WTC11 (cell line): ENCODE results near the gene RBM43.

ENCODE experiments used
- CBFB ChIP-seq: sonication (generic); formaldehyde crosslinking; IDR thresholded peaks from 2 replicates; pipeline ENCODE4 v1.8.1; 2022; ENCODE audit warnings: mild to moderate bottlenecking, low read depth, missing genetic modification reagents
- FOXP1 ChIP-seq: sonication (generic); formaldehyde crosslinking; IDR thresholded peaks from 2 replicates; pipeline ENCODE4 v1.8.0; 2022; ENCODE audit warnings: missing genetic modification reagents, mild to moderate bottlenecking, moderate library complexity, borderline replicate concordance
- MXD4 ChIP-seq: fragments of 250-450 bp; sonication (Bioruptor Pico); IDR thresholded peaks from 2 replicates; pipeline ENCODE4 v1.8.0; 2021; ENCODE audit warnings: mild to moderate bottlenecking, moderate library complexity, borderline replicate concordance
- NR3C1 ChIP-seq: sonication (generic); formaldehyde crosslinking; conservative IDR thresholded peaks from 2 replicates; pipeline ENCODE4 v1.8.1; 2023; ENCODE audit warnings: low read depth, mild to moderate bottlenecking, missing genetic modification reagents
- PRRX2 ChIP-seq: fragments of 250-450 bp; sonication (Bioruptor Pico); IDR thresholded peaks from 2 replicates; pipeline ENCODE4 v1.8.0; 2021; ENCODE audit warnings: mild to moderate bottlenecking
- RELA ChIP-seq: sonication (generic); formaldehyde crosslinking; IDR thresholded peaks from 2 replicates; pipeline ENCODE4 v1.8.1; 2022; ENCODE audit warnings: missing genetic modification reagents, mild to moderate bottlenecking, borderline replicate concordance
- TCF7 ChIP-seq: sonication (generic); formaldehyde crosslinking; IDR thresholded peaks from 2 replicates; pipeline ENCODE4 v1.8.0; 2022; ENCODE audit warnings: mild to moderate bottlenecking, low read depth, missing genetic modification reagents, moderate library complexity
- TF ChIP-seq, protein P1 (sequence below): fragments of 200-600 bp; IDR thresholded peaks from 2 replicates; pipeline ENCODE4 v1.8.0; 2022; ENCODE audit warnings: antibody characterized with exemption
- TF ChIP-seq, protein P2 (sequence below): sonication (generic); formaldehyde crosslinking; IDR thresholded peaks from 2 replicates; pipeline ENCODE4 v1.8.1; 2023; ENCODE audit warnings: mild to moderate bottlenecking, missing genetic modification reagents, borderline replicate concordance

DNA sequence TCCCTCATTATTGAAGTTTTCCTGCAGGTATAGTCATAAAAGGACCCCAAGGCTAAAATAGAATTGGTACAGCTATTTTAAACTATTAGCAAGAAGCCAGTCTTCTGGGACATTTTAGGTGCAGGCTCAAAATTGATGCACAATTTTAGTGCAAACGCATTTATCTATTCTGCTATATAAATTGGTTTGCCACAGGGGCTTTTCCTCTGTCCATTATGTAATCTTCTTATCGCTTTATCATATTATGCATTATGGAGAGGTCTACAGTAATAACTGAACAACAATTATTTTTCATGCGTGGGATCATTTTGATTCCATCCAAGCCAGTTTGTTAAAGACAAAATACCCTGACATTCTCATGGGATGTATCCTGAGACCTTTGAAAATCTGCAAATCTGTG lies 54.6 kb downstream of the RBM43 start:
- TF ChIP-seq, protein P1, sequence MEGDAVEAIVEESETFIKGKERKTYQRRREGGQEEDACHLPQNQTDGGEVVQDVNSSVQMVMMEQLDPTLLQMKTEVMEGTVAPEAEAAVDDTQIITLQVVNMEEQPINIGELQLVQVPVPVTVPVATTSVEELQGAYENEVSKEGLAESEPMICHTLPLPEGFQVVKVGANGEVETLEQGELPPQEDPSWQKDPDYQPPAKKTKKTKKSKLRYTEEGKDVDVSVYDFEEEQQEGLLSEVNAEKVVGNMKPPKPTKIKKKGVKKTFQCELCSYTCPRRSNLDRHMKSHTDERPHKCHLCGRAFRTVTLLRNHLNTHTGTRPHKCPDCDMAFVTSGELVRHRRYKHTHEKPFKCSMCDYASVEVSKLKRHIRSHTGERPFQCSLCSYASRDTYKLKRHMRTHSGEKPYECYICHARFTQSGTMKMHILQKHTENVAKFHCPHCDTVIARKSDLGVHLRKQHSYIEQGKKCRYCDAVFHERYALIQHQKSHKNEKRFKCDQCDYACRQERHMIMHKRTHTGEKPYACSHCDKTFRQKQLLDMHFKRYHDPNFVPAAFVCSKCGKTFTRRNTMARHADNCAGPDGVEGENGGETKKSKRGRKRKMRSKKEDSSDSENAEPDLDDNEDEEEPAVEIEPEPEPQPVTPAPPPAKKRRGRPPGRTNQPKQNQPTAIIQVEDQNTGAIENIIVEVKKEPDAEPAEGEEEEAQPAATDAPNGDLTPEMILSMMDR = no peak
- TF ChIP-seq CBFB (CRISPR knock-in tag) (no peak), MXD4 (CRISPR knock-in tag) (no peak), TCF7 (CRISPR knock-in tag) (no peak), PRRX2 (CRISPR knock-in tag) (no peak), FOXP1 (no peak), NR3C1 (CRISPR knock-in tag) (no peak), RELA (CRISPR knock-in tag) (no peak)
- TF ChIP-seq, protein P2, sequence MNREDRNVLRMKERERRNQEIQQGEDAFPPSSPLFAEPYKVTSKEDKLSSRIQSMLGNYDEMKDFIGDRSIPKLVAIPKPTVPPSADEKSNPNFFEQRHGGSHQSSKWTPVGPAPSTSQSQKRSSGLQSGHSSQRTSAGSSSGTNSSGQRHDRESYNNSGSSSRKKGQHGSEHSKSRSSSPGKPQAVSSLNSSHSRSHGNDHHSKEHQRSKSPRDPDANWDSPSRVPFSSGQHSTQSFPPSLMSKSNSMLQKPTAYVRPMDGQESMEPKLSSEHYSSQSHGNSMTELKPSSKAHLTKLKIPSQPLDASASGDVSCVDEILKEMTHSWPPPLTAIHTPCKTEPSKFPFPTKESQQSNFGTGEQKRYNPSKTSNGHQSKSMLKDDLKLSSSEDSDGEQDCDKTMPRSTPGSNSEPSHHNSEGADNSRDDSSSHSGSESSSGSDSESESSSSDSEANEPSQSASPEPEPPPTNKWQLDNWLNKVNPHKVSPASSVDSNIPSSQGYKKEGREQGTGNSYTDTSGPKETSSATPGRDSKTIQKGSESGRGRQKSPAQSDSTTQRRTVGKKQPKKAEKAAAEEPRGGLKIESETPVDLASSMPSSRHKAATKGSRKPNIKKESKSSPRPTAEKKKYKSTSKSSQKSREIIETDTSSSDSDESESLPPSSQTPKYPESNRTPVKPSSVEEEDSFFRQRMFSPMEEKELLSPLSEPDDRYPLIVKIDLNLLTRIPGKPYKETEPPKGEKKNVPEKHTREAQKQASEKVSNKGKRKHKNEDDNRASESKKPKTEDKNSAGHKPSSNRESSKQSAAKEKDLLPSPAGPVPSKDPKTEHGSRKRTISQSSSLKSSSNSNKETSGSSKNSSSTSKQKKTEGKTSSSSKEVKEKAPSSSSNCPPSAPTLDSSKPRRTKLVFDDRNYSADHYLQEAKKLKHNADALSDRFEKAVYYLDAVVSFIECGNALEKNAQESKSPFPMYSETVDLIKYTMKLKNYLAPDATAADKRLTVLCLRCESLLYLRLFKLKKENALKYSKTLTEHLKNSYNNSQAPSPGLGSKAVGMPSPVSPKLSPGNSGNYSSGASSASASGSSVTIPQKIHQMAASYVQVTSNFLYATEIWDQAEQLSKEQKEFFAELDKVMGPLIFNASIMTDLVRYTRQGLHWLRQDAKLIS (CRISPR knock-in tag) = no peak
